Gastrocnemius medialis (tissue), 4 donors: Measurements from ENCODE around the gene CAV1. TPM values are rescaled to one million over a fixed set of nuclear protein-coding genes. Genes with fewer than 3 reads are reported as not detected.

Experiments used
- ATAC-seq, 2 donors: fragments of 150-250 bp; one replicate each; pipeline ENCODE4 v1.9.1; 2016
- DNase-seq, 2 donors: peaks; one replicate each; pipeline ENCODE4 v3.0.0-alpha.2; 2019
- H3K27ac ChIP-seq, 4 donors: fragments of 200-600 bp; sonication (generic); 1 replicate in 1 of 4; 2 replicates in 3 of 4; pipeline ENCODE4 v1.5.1; 2016 to 2018; ENCODE audit warnings: mild to moderate bottlenecking in 2 of 4, moderate library complexity in 1 of 4
- H3K27me3 ChIP-seq, 3 donors: fragments of 200-600 bp; sonication (generic) in 2 of 3; 1 replicate in 1 of 3; 2 replicates in 2 of 3; pipeline versions ENCODE4 v1.5.1 to v1.6.0; 2016 to 2019; ENCODE audit warnings: mild to moderate bottlenecking in 1 of 3, moderate library complexity in 1 of 3
- H3K36me3 ChIP-seq, 2 donors: fragments of 200-600 bp; sonication (generic) in 1 of 2; one replicate each; pipeline ENCODE4 v1.5.1; 2017 to 2018
- H3K4me1 ChIP-seq, 2 donors: fragments of 200-600 bp; sonication (generic) in 1 of 2; one replicate each; pipeline ENCODE4 v1.5.1; 2016 to 2017; ENCODE audit warnings: mild to moderate bottlenecking in 2 of 2
- H3K4me3 ChIP-seq, 4 donors: fragments of 200-600 bp; sonication (generic) in 3 of 4; 1 replicate in 1 of 4; 2 replicates in 3 of 4; pipeline ENCODE4 v1.5.1; 2016 to 2019; ENCODE audit warnings: mild to moderate bottlenecking in 2 of 4
- H3K9me3 ChIP-seq, 3 donors: fragments of 200-600 bp; sonication (generic) in 2 of 3; 1 replicate in 1 of 3; 2 replicates in 2 of 3; pipeline ENCODE4 v1.5.1; 2016 to 2019
- CTCF ChIP-seq, 5 experiments: fragments of 450-650 bp in 3 of 5; fragments of 200-600 bp in 2 of 5; sonication (generic) in 2 of 5; IDR thresholded peaks in 4 of 5; conservative IDR thresholded peaks in 1 of 5; 1 replicate in 4 of 5; 2 replicates in 1 of 5; pipeline ENCODE4 v1.5.1; 2016 to 2019; ENCODE audit warnings: antibody characterized with exemption in 5 of 5, mild to moderate bottlenecking in 3 of 5, moderate library complexity in 3 of 5
- POLR2A ChIP-seq, 2 donors: fragments of 450-650 bp; IDR thresholded peaks; one replicate each; pipeline ENCODE4 v1.6.1; 2017; ENCODE audit warnings: antibody characterized with exemption in 2 of 2, mild to moderate bottlenecking in 2 of 2, moderate library complexity in 2 of 2
- in situ Hi-C, 4 donors: fragments of 200-750 bp; cut with MboI; loops; one replicate each; pipeline versions ENCODE4 v1.15.0 to v1.8.0; 2017; ENCODE audit warnings: low sequenced_read_pairs in 4 of 4
- intact Hi-C: fragments of 100-400 bp; cut with DNase I; formaldehyde crosslinking; loops from one replicate; pipeline ENCODE4 v1.15.1; 2023; ENCODE audit warnings: low total_unique reads
- total RNA-seq, 4 donors: library from RNA; depleted of rRNA; stranded (reverse); fragments of >200 nt; gene quantifications; one replicate each; pipeline versions ENCODE4 v1.1.0 to v1.2.3, GENCODE V29; 2016

The CAV1 gene
- total RNA-seq, 4 donors from 2014 or later: 64.7 to 87.8 (median 71.2) TPM

- no peak for DNase-seq
- intact Hi-C loops: no loop called here
- no peak for ATAC-seq
- H3K9me3 ChIP-seq: no peaks in the 10 kb centered on the region
- in situ Hi-C loops: loop anchor here in 2 of 4 donors (5.0 to 25.0 kb wide), 2 partner anchors 314 to 319 kb away; no protein-coding TSS in a partner anchor
- H3K4me1 ChIP-seq: peaks cover 13 to 25% of the 10 kb centered on the region in 2 donors
- no peak for TF ChIP-seq CTCF (IDR thresholded peaks at IDR 0.05 in 4 of 5, conservative IDR thresholded peaks at IDR 0.05 in 1 of 5)
- no peak for TF ChIP-seq POLR2A (IDR thresholded peaks at IDR 0.05)
- H3K27ac ChIP-seq: no peak overlapping the region
- H3K4me3 ChIP-seq: no peak overlapping the region
- H3K36me3 ChIP-seq: no peaks in the 10 kb centered on the region
- no peaks in the 10 kb centered on the region for H3K27me3 ChIP-seq
These were observed 51.0 kb downstream of the CAV1 start for GRCh38 chr7:116575853-116576252.

- Histone ChIP-seq H3K4me1 (peaks cover 13 to 17% of the 10 kb centered on the region in 2 donors), H3K36me3 (no peaks in the 10 kb centered on the region), H3K27ac (peak overlapping the region; percentile 2 to 64 (median 42)), H3K9me3 (no peaks in the 10 kb centered on the region), H3K27me3 (no peaks in the 10 kb centered on the region), H3K4me3 (no peak overlapping the region)
- intact Hi-C loops: no loop called here
- DNase-seq: no peak
- peak in 1 of 2 donors; percentile 32 for ATAC-seq
- in situ Hi-C loops: loop anchor here in 2 of 4 donors (5.0 to 25.0 kb wide), 2 partner anchors 314 to 319 kb away; no protein-coding TSS in a partner anchor
- TF ChIP-seq POLR2A (IDR thresholded peaks at IDR 0.05): no peak
These were observed 51.8 kb downstream of the CAV1 start for GRCh38 chr7:116576350-116577319.

GRCh38 chr7:116577320-116577871 is 52.6 kb downstream of the CAV1 start:
- Histone ChIP-seq H3K27me3 (no peaks in the 10 kb centered on the region), H3K27ac (peak overlapping the region in 3 of 4 donors; percentile 29 to 64 (median 54)), H3K4me1 (peaks cover 11 to 13% of the 10 kb centered on the region in 2 donors), H3K36me3 (no peaks in the 10 kb centered on the region), H3K4me3 (no peak overlapping the region), H3K9me3 (no peaks in the 10 kb centered on the region)
- no peak for TF ChIP-seq CTCF (IDR thresholded peaks at IDR 0.05 in 4 of 5, conservative IDR thresholded peaks at IDR 0.05 in 1 of 5)
- TF ChIP-seq POLR2A (IDR thresholded peaks at IDR 0.05): no peak
- ATAC-seq: no peak
- no peak for DNase-seq
- intact Hi-C loops (no loop called here), in situ Hi-C loops (loop anchor here in 2 of 4 donors (5.0 to 25.0 kb wide), 2 partner anchors 315 to 320 kb away; no protein-coding TSS in a partner anchor)

- intact Hi-C loops (no loop called here), in situ Hi-C loops (loop anchor here in 2 of 4 donors (5.0 to 25.0 kb wide), 2 partner anchors 316 to 321 kb away; no protein-coding TSS in a partner anchor)
- H3K9me3 ChIP-seq: no peaks in the 10 kb centered on the region
- H3K27me3 ChIP-seq: no peaks in the 10 kb centered on the region
- TF ChIP-seq POLR2A (IDR thresholded peaks at IDR 0.05) (no peak), CTCF (IDR thresholded peaks at IDR 0.05 in 4 of 5, conservative IDR thresholded peaks at IDR 0.05 in 1 of 5) (no peak)
- peaks cover 13 to 16% of the 10 kb centered on the region in 2 donors for H3K4me1 ChIP-seq
- H3K27ac ChIP-seq: no peak overlapping the region
- no peaks in the 10 kb centered on the region for H3K36me3 ChIP-seq
- ATAC-seq (no peak), DNase-seq (no peak)
- no peak overlapping the region for H3K4me3 ChIP-seq
These were observed 53.7 kb downstream of the CAV1 start for GRCh38 chr7:116578526-116578925.

GRCh38 chr7:116579322-116579721 is 54.5 kb downstream of the CAV1 start:
- intact Hi-C loops: no loop called here
- no peak for ATAC-seq
- no peak for TF ChIP-seq CTCF (IDR thresholded peaks at IDR 0.05 in 4 of 5, conservative IDR thresholded peaks at IDR 0.05 in 1 of 5)
- TF ChIP-seq POLR2A (IDR thresholded peaks at IDR 0.05): no peak
- Histone ChIP-seq H3K36me3 (no peaks in the 10 kb centered on the region), H3K9me3 (no peaks in the 10 kb centered on the region), H3K27me3 (no peaks in the 10 kb centered on the region), H3K27ac (no peak overlapping the region), H3K4me3 (no peak overlapping the region), H3K4me1 (peaks cover 6 to 8% of the 10 kb centered on the region in 2 donors)
- in situ Hi-C loops: loop anchor here in 2 of 4 donors (5.0 to 25.0 kb wide), 2 partner anchors 317 to 322 kb away; no protein-coding TSS in a partner anchor
- DNase-seq: no peak
